ENCODE measurements around the gene IPP. TPM values are rescaled to one million over a fixed set of nuclear protein-coding genes. Genes with fewer than 3 reads are reported as not detected.
A peak's percentile ranks its signal among the peaks of the same experiment; 100 is the strongest.

The IPP gene
- total and polyA plus RNA-seq, 2 of the 4 experiments (the other 2 are of a cell fraction): 4.6 to 10.6 TPM

GRCh38 chr1:45660336-45660735 is 90.1 kb downstream of the IPP start:
- Histone ChIP-seq H4K5ac (ENCODE audit: low read depth, low read length) (no peak overlapping the region), H3K4me3 (ENCODE audit: insufficient read depth, low read depth, low read length) (no peak overlapping the region), H3K9me3 (ENCODE audit: control insufficient read depth, insufficient read depth, low read length) (no peaks in the 10 kb centered on the region), H3K18ac (ENCODE audit: low read depth, low read length) (no peak overlapping the region), H3K56ac (ENCODE audit: extremely low read depth, insufficient read depth, low read length) (no peak overlapping the region), H4K20me1 (ENCODE audit: insufficient read depth, low read length) (peaks cover 29% of the 10 kb centered on the region), H3K79me1 (ENCODE audit: low read depth in 1 of 2, low read length in 2 of 2) (peaks cover 30 to 66% of the 10 kb centered on the region in 2 experiments), H3K23ac (ENCODE audit: low read depth, low read length) (no peak overlapping the region), H3K9ac (ENCODE audit: low read depth, low read length) (no peak overlapping the region), H3K4ac (ENCODE audit: low read depth, low read length) (no peak overlapping the region), H4K91ac (ENCODE audit: insufficient read depth, low read depth, low read length) (no peak overlapping the region), H3K14ac (replicated peaks; ENCODE audit: low read depth, low read length) (no peak overlapping the region), H2AK5ac (ENCODE audit: low read depth, low read length) (no peak overlapping the region), H3K36me3 (ENCODE audit: control insufficient read depth, insufficient read depth, low read length) (peaks cover 30% of the 10 kb centered on the region), H3K27me3 (ENCODE audit: control insufficient read depth, insufficient read depth, low read length) (no peaks in the 10 kb centered on the region), H2AK9ac (replicated peaks; ENCODE audit: low read depth, low read length, poor library complexity) (no peak overlapping the region), H3K9me1 (ENCODE audit: insufficient read depth, low read length) (no peaks in the 10 kb centered on the region), H2BK5ac (ENCODE audit: low read depth, low read length, poor library complexity, severe bottlenecking) (no peak overlapping the region), H3K27ac (ENCODE audit: insufficient read depth, low read length) (no peak overlapping the region), H3K4me2 (ENCODE audit: low read depth, low read length) (no peak overlapping the region), H2BK15ac (ENCODE audit: low read depth, low read length) (no peak overlapping the region), H4K8ac (ENCODE audit: low read depth in 2 of 2, low read length in 2 of 2) (no peak overlapping the region), H2BK120ac (ENCODE audit: low read depth, low read length) (no peak overlapping the region), H2BK20ac (ENCODE audit: low read depth, low read length) (no peak overlapping the region), H2AFZ (replicated peaks; ENCODE audit: low read length, poor library complexity) (no peak overlapping the region), H3K4me1 (ENCODE audit: control insufficient read depth, insufficient read depth, low read length) (no peaks in the 10 kb centered on the region)
- no peak for DNase-seq
- ChIA-PET CTCF (no interaction called here), POLR2A (ENCODE audit: unreplicated experiment) (no interaction called here)
- ATAC-seq (ENCODE audit: low read depth): no peak
- TSS peak; percentile 84 for BruUV-seq (replicated peaks)
- no peak for TF ChIP-seq CTCF (conservative IDR thresholded peaks at IDR 0.05; ENCODE audit: low read depth, low read length)
- no peak for TF ChIP-seq SMC3 (IDR thresholded peaks at IDR 0.05; ENCODE audit: low read depth, low read length)
- no peak for TF ChIP-seq FOS (IDR thresholded peaks at IDR 0.05; ENCODE audit: low read depth, low read length)
- no peak for TF ChIP-seq MAZ (IDR thresholded peaks at IDR 0.05; ENCODE audit: borderline replicate concordance, low read depth, low read length)
- no peak for TF ChIP-seq RAD21 (IDR thresholded peaks at IDR 0.05; ENCODE audit: low read length)
- TF ChIP-seq RFX5 (IDR thresholded peaks at IDR 0.05; ENCODE audit: low read depth, low read length): no peak
- TF ChIP-seq POLR2A (IDR thresholded peaks at IDR 0.05; ENCODE audit: low read depth, low read length): no peak
- intact Hi-C loops (cut with micrococcal nuclease) (no loop called here), in situ Hi-C loops (cut with MboI; ENCODE audit: low sequenced_read_pairs) (no loop called here), dilution Hi-C loops (cut with HindIII; ENCODE audit: low sequenced_read_pairs, unreplicated experiment) (no loop called here)
- no CpG with 5 or more reads among the region's 2 CpGs for WGBS, 2 experiments (ENCODE audit: extremely low coverage in 2 of 2, insufficient read length in 1 of 2)
